Measurements from ENCODE around the gene MLLT10.

The MLLT10 gene

DNA sequence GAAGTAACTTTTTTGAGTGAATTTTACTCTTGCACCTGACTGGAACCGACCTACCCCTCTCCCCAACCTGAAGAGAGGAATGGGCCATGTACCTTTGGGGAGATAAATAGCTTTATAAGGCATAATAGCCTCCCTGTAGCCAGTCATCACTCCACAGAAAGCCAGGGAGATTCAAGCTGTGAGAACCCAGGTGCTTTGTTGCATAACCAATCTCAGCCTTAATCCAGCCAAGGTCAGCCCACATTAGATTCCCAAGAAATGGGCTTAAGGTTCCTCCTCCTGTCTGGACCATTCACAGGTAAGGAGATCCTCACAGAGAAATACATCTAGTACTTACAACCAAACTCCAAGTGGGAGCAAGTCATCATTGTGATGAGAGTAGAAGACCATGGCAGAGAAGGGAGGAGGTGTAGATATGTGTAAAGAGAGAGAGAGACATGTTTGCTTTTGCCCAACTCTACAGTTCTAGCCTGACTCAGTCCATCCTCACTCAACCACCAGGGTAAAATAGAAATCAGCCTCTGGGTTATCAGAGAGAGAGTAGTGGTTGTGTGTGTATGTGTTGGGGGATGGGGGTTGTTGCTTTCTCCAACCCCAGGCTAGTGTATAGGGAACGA lies 32.2 kb upstream of the MLLT10 start:
- no peak for DNase-seq

DNA sequence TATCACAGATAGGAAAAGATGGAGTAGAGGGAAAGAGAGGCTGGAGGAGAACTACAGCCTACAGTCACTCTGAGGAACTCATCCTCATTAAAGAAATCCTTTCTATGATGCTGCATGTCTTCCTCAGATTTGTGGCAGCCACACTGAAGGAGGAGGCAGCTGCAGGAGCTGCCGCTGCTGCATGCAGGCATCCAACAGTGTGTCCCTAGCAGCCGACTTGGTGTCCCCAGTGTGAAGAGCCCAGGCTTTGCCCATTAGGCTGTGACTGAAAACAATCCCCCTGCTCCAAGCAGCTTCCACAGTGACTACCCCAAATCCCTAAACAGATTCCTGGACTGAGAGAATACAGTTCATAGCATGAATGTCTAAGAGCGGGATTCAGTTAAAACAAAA lies 31.7 kb upstream of the MLLT10 start:
- DNase-seq: no peak

DNA sequence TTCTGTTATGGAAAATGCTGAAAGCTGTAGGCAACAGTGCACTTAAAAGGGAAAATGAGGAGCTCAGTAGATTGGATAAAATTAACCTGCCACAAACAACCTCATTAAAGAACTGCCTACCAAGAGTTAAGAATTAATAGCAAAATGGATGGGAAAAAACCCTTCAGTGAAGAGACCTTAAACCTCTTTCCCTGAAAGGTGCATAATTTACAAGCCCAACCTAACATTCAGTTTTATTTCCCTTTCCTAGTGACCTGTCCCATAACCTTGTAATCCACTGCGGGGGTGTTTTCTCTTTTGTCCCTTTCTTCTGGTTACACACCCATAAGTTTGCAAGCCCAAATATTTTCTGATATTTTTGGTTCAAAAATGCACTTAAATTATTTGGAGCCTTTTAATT lies 30.5 kb upstream of the MLLT10 start:
- DNase-seq: no peak

DNA sequence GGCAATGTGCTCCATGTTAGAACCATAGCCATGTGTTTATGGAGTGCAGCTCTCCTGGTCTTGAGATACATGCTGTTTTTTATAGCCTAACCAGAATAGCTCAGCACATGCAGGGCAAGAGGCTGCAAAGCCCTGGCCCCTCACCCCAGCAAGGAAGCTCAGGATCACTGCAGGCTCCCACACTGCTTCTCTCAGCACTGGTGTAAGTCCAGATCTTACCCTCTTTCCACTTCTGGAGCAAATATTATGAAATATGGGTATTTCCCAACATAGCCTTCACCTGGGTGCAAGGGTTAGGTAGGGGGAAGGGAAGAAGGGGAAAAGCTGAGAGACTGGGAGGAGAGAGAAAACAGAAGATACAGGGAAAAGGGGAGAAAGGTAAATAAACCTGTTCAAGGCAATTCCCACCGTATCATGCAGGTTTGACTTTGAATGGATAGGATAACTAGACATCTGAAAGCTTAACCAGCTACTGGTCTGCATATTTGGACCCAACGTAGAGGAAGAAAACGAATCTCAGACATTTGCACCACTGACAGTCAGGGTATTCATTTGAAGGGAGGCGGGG lies 28.2 kb upstream of the MLLT10 start:
- no peak for DNase-seq

DNA sequence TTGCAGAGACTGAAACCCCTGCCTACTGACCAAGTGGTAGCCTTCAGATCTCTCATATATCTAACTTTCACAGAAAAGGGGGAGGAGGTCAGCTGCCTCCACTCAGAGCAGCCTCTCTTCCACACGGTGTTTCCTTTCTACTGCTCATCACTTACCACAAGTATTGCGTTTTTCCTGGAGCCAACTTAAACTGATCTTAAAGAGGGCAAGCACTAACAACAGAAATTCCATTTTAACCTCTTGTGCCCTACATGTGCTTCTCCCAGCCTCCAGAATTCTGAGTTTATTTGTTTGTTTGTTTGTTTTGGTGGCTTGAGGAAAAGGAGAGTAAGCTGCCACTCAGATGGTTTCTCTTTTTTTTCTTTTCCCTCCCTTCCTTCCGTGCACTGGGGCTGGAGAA lies 27.7 kb upstream of the MLLT10 start:
- DNase-seq: no peak

DNA sequence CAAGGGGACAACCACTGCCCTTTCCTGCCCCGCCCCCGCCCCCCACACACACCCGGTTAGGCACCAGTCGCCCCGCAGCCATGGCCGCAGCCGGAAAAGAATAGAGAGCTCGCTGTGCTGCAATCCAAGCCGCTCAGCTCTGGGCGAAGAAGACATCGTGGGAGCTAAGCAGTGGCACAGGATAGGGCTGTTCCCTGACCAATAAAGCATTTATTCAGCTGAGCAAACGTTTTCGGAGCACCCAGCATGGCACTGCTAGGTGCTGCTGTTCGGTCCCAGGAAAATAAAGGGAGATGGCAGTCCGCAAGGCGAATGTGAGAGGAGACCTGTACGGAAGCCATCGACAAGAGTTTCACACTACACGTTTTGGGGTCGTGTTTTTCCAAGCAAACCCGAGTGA lies 26.9 kb upstream of the MLLT10 start:
- no peak for DNase-seq

DNA sequence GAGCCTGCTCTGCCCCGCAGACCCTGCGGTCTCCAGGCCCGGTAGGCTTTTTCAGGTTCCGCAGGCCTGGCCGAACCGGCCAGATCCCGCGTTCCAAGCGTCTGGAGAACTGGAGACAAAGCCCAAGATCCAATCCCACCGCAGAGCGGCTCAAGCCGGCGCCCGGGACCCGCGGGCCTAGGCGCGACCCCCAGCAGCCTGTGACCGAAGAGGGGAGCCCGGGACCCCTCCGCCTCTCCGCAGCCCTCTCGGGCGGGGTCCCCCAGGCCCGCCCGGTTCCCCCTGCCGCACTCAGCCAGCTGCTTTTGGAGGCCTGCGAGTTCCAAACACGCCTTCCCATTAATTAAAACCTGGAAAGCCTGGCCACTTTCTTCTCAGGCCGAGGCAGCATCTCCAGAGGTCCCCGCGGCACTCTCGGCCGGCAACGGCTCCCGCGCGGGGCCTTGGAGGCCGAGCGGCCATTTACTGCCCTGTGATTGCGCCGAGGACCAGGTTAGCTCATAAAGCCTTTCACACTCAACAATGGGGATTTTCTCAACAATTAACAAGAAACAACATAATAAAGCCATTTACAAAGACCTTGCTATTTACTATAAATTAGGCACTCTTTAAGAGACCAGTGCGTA lies 25.2 kb upstream of the MLLT10 start:
- DNase-seq: no peak

DNA sequence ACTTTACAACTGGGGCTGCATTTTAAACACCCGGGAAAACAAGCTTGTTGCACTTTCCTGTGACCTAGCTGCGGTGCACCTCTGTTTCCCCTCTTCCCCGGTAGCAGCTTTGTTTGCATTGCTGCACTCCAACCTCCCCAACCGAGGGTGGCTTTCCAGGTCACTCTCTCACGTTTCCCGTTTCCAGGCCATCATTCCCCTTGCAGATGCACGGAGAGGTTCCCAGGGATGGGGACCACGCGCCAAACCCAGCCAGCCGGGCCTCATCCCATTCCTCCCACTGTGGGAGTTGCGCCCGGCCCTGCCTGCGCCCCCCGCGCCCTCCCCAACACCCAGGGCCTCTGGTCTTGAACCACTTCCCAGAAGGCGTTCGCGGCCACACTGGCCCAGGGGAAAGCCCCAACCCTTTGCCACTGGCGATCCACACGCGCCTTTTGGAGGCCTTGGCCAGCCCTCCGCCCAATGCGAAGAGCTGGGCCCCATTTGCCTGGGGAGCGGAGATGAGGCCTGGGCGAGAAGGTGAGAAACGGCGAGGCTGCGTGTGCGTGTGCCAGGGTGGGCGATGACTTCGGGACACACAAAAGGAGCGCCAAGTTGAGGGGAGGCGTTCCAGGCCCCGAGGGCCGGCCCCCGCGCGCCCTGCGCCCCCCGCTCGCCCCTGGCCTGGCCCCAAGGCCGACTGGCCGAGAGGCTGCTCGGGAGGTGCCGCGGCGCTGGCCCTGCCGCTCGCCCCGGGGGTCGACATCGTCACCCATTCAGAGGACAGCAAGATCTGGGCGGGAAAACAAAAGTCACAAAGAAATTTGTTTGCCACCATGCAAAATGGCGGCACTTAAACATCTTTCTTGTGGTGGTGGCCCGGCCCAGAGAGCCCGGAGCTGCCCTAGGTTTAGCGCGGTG lies 24.4 kb upstream of the MLLT10 start:
- no peak for DNase-seq

DNA sequence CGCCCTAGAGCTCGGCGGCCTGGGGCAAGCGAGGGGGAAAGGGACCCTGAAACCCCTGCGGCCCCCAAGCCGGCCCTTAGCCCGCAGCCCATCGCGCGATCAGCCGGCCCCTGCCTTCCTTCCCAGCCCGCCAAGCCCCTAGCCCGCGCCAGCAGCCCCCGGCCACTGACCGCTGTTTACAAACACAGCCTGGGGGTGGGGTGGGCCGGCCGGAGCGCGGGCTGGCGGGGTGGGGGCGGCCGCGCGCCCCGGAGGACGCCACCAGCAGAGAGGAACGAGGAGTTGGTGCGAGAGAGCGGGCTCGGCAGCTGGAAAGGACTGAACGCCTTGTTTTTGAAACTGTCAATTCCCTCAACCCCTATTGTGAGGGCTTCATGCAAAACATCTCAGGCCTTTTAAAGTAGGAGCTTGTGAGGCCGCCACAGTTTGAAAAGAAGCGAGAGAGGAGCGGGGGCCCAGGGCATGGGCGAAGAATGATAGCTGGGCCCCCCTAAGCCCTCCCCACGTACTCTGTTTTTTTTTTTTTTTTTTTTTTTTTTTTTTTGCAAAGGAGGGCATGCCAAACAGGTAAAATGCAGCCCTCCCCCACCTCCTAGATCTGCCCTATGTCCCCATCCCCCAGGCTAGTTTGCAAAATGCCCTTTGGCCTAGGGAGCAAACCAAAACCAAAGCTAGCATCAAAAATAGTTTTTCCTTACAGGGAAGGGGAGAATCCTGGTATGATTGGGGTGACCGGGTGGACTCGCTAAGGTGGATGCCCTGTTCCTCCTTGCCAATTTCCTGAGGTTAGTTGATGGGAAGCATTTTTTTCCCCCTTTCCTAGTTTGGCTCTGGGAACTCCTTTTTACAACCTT lies 23.6 kb upstream of the MLLT10 start:
- no peak for DNase-seq

DNA sequence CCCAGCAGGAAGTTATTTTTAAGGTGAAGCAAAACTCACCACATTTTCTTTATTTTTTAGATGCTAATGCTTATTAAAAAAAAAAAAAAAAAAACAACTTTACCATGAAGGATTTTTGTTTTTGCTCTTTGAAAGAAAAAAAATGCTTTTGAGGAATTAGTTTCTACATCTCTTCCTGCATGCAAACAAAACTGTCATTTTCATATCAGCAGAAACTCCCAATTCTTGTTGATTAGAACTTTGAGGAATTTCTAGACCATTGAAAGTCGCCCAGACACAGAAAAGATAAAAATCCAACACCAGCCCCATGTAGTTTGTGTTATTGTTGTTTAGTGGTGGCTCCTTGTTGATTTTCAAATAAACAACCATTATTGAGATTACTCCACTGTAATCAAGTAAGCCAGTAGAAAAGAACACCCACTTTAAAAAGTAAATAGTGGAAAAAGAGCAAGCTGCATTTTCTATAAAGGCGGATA lies 22.9 kb upstream of the MLLT10 start:
- no peak for DNase-seq

DNA sequence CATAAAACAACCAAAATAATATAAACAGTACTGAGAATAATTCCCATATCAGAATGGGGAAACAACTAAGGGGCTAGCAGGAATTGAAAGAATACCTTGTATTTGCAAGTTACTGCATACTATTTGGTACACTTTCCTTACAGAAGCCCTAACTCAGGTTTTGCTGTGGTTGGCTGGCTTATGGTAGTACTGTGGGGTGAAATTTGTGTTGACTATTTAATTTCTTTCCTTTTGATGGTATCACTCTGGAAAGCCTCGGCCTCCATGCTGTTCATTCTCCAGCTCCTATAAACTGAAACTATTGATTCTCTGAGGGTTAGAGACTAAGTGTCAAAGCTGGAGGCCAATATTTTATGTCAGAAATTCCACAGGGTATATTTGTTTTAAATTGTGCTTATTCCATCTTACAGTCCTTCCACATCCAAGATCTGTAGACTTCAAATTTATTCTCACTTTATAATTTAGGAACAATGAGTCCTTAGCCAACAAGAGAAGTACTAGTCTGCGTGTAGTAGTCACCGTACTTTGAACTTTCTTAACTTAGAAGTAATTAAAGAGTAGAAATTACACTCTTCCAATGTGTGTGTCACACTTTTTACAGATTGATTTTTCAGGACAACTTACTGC lies 22.0 kb upstream of the MLLT10 start:
- no peak for DNase-seq

DNA sequence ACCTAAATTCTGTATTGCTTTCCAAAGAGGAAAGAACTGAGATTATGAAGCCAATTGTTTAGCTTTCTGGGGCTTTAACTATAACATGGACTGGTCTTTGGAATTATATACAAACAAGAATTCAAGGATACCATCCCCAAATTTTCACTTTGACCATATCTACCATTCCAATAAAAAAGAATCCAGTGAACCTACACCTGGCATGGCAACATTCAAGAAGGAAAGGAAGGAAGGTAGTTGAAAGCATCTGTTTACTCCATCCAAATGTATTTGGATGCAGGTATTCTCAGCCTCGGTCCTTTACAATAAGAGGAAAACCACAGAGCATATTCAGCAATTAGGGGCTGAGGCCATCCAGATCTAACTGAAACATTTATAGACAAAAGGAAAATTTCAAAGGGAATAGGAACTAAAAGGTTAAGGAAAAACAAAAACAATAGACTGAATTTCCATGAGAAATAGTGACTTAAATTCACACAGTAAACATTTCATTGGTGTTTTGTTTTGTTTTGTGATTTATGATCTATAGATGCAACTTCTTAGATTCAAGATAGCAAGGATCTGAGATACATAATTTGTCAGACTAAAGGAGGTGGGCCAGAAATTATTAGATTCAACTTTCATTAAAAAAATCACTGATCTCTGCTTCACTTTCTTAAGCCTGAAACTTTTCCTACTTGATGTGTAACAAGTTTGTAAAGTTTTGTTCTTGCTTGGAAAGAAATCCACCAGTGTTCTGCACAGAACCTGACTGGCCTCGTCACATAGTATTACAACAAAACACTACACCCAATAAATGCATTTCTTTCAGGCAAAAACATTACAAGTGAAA lies 21.2 kb upstream of the MLLT10 start:
- no peak for DNase-seq

DNA sequence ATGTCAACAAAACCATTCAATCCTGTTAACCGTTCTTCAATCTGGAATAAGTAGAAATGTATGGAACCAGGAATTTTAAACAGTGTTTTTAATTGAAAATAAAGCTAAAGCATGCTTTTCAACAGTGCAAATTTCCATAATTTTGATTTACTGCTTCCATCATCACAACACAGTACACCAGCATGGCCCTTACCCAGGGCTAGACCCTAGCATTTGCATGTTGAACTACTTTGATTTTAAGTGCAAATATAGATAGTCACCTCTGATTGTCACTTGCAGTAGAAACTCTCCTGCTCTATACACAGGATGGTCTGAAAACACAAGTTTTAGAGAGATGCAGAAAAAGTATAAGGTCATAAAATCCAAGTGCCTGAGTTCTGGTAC lies 20.6 kb upstream of the MLLT10 start:
- no peak for DNase-seq

DNA sequence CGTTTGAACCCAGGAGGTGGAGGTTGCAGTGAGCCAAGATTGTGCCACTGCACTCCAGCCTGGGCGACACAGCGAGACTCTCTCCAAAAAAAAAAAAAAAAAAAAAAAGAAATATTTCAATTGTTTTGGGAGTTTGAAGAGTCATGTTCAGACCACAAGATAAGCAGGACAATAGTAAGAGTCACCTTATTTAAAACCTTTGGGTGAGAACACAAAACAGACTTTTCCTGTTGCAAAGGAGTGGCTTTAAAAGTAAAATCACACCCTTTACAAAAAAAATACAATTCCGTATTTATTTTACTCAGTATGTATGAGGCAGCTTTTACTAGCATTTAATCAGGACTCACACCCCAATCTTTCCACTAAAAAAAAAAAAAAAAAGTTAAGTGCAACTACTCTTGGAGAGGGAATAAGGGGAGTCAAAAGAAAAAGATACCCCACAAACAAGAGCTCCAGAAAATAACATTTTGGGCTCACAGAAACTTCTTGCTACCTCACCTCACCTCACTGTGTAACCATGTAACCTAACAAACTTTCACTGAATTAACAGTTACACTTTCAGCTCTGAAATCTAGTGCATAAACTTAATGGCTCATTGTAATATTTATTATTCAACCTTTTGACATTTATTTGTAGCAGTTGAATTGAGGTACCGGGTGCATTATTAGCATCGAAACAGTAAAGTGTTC lies 19.8 kb upstream of the MLLT10 start:
- DNase-seq: no peak

DNA sequence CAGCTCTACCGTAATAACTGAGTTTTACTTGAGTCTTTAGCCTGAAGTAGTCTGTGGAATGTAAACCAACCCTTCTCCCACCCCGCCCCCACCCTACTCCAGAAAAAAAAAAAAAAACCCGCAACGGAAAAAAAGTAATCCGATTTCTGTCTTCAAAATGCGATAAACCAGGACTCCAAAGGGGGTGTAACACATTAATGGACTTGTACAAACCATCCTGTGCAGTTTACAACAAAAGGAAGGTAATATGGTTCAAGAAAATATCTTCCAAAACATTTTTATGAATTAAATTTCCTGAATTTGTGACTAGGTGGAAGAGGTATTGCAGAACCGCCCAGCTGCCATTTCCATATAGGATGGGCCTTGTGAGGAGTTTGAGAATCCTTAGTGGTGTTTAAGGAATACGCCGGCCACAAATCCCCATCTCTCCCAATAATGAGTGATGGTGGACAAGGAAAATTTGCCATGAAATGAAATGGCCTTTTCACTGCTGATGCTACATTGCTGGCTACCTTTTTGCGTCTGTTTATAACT lies 19.1 kb upstream of the MLLT10 start:
- DNase-seq: no peak

DNA sequence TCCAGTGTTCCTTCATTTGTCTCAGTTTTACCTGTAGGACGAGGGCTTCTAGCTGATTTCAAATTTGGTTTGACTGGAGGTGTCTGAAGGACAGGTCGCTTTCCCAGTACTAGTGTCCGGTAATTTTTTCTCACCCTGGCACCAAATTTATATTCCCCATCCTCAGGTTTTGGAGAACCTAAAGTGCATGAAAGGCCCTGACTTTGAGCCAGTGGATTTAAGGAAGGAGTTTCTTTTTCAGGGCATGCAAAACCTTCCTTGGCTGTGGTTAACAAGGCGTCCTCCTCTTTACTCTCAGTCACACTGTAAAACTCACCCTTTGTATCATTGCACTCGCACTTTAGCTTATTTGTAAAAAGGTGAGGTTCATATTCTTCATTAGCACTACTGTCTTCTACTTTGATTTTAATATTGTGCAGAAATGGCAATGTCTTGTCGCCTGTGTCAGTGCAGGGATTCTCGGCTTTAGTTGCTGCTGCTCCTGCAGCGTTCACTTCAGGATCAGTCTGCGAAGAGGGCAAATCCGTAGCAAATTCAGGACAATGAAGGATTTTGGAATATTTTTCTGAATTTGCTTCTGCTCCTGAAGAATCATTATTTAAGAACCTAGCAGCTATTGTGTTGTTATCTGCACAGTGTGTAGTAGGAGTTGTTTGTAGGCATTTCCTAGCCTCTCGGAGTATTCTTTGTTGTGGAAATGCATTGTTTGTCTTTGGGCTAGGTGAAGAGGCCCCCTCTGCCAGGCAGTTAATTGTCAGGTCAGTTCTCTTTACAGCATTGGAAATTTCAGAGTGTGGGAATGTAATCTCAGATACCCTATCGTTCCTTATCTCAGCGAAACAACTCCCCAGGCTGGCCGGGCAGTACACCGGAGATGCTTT lies 18.4 kb upstream of the MLLT10 start:
- DNase-seq: no peak

DNA sequence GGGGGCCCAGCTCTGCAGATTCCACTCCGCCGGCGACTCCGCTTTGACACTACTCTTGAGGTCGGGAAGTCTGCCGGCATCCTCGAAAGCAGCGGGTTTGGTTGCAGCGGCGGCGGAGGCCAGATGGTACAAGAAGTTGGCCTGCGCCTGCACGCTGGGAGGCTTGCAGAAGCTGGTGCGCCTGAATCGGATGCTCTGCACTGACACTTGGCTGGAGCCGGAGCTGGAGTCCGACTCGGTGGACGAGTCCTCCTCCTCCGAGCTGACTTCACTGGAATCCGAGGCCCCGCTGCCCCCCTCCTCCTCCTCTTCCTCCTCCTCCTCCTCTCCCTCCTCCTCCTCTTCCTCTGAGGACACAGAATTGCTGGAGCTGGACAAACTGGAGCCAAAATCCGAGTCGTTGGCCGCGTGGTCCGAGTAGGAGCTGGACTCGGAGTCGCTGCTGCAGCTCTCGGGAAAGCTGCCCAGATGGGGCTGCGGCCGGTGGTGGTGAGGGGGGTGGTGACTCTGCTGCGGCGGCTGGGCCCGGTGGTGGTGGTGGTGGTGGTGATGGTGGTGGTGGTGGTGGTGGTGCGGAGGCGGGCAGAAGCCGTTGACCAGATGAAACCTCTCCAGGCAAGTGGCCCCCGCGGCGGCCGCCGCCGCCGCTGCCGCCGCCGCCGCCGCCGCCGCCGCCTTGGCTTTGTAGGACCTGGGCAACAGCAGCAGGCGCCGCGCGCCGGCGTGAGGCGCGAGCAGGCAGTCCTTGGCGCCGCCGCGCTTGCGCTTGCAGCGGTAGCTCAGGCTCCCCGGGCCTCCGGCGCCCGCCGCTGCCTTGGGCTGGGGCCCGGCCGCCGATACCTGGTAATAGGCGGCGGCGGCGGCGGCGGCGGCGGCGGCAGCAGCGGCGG lies 17.5 kb upstream of the MLLT10 start:
- peak; percentile 53 for DNase-seq
